ENCODE measurements around the gene LIG1.
A peak's percentile ranks its signal among the peaks of the same experiment; 100 is the strongest.

The LIG1 gene

GRCh38 chr19:48133094-48133493, 37.0 kb downstream of the LIG1 start:
- no peak overlapping the region for H3K4me3 ChIP-seq (ENCODE audit: low read depth in 1 of 5, low read length in 5 of 5)
- H3K9ac ChIP-seq (ENCODE audit: low read length in 5 of 5): no peak overlapping the region
- peaks cover 0 to 27% (median 12%) of the 10 kb centered on the region in 5 donors for H3K36me3 ChIP-seq (ENCODE audit: control insufficient read depth in 5 of 5, insufficient read depth in 5 of 5, low read length in 5 of 5)
- no peak overlapping the region for H3K27ac ChIP-seq (ENCODE audit: low read depth, low read length)
- H3K4me1 ChIP-seq (ENCODE audit: control insufficient read depth in 5 of 5, insufficient read depth in 5 of 5, low read length in 5 of 5): no peaks in the 10 kb centered on the region
- H3K27me3 ChIP-seq (ENCODE audit: control insufficient read depth in 5 of 5, insufficient read depth in 4 of 5, low read length in 5 of 5): no peaks in the 10 kb centered on the region
- no peaks in the 10 kb centered on the region for H3K9me3 ChIP-seq (ENCODE audit: control insufficient read depth in 5 of 5, low read length in 5 of 5)

- Histone ChIP-seq H3K9me3 (ENCODE audit: control insufficient read depth in 5 of 5, low read length in 5 of 5) (peaks cover 0 to 3% (median 0%) of the 10 kb centered on the region in 5 donors), H3K27me3 (ENCODE audit: control insufficient read depth in 5 of 5, insufficient read depth in 4 of 5, low read length in 5 of 5) (no peaks in the 10 kb centered on the region), H3K4me3 (ENCODE audit: low read depth in 1 of 5, low read length in 5 of 5) (no peak overlapping the region), H3K36me3 (ENCODE audit: control insufficient read depth in 5 of 5, insufficient read depth in 5 of 5, low read length in 5 of 5) (peaks cover 0 to 34% (median 20%) of the 10 kb centered on the region in 5 donors), H3K4me1 (ENCODE audit: control insufficient read depth in 5 of 5, insufficient read depth in 5 of 5, low read length in 5 of 5) (peaks cover 0 to 17% (median 0%) of the 10 kb centered on the region in 5 donors), H3K27ac (ENCODE audit: low read depth, low read length) (no peak overlapping the region), H3K9ac (ENCODE audit: low read length in 5 of 5) (no peak overlapping the region)
These were observed 42.6 kb downstream of the LIG1 start for GRCh38 chr19:48127561-48127960.

GRCh38 chr19:48123907-48124651, 46.1 kb downstream of the LIG1 start:
- peak overlapping the region in 1 of 5 donors; percentile 7 for H3K9ac ChIP-seq (ENCODE audit: low read length in 5 of 5)
- peak overlapping the region; percentile 10 for H3K27ac ChIP-seq (ENCODE audit: low read depth, low read length)
- peaks cover 0 to 3% (median 0%) of the 10 kb centered on the region in 5 donors for H3K9me3 ChIP-seq (ENCODE audit: control insufficient read depth in 5 of 5, low read length in 5 of 5)
- peaks cover 0 to 32% (median 3%) of the 10 kb centered on the region in 5 donors for H3K4me1 ChIP-seq (ENCODE audit: control insufficient read depth in 5 of 5, insufficient read depth in 5 of 5, low read length in 5 of 5)
- no peaks in the 10 kb centered on the region for H3K27me3 ChIP-seq (ENCODE audit: control insufficient read depth in 5 of 5, insufficient read depth in 4 of 5, low read length in 5 of 5)
- H3K36me3 ChIP-seq (ENCODE audit: control insufficient read depth in 5 of 5, insufficient read depth in 5 of 5, low read length in 5 of 5): peaks cover 0 to 22% (median 12%) of the 10 kb centered on the region in 5 donors
- H3K4me3 ChIP-seq (ENCODE audit: low read depth in 1 of 5, low read length in 5 of 5): no peak overlapping the region

GRCh38 chr19:48122421-48122820, 47.7 kb downstream of the LIG1 start:
- H3K9me3 ChIP-seq (ENCODE audit: control insufficient read depth in 5 of 5, low read length in 5 of 5): no peaks in the 10 kb centered on the region
- H3K27ac ChIP-seq (ENCODE audit: low read depth, low read length): no peak overlapping the region
- no peak overlapping the region for H3K4me3 ChIP-seq (ENCODE audit: low read depth in 1 of 5, low read length in 5 of 5)
- peaks cover 0 to 35% (median 3%) of the 10 kb centered on the region in 5 donors for H3K4me1 ChIP-seq (ENCODE audit: control insufficient read depth in 5 of 5, insufficient read depth in 5 of 5, low read length in 5 of 5)
- H3K9ac ChIP-seq (ENCODE audit: low read length in 5 of 5): no peak overlapping the region
- no peaks in the 10 kb centered on the region for H3K27me3 ChIP-seq (ENCODE audit: control insufficient read depth in 5 of 5, insufficient read depth in 4 of 5, low read length in 5 of 5)
- peaks cover 0 to 19% (median 7%) of the 10 kb centered on the region in 5 donors for H3K36me3 ChIP-seq (ENCODE audit: control insufficient read depth in 5 of 5, insufficient read depth in 5 of 5, low read length in 5 of 5)

GRCh38 chr19:48121909-48122371, 48.2 kb downstream of the LIG1 start:
- H3K36me3 ChIP-seq (ENCODE audit: control insufficient read depth in 5 of 5, insufficient read depth in 5 of 5, low read length in 5 of 5): peaks cover 0 to 15% (median 6%) of the 10 kb centered on the region in 5 donors
- H3K27me3 ChIP-seq (ENCODE audit: control insufficient read depth in 5 of 5, insufficient read depth in 4 of 5, low read length in 5 of 5): no peaks in the 10 kb centered on the region
- H3K4me3 ChIP-seq (ENCODE audit: low read depth in 1 of 5, low read length in 5 of 5): peak overlapping the region in 1 of 5 donors; percentile 4
- peak overlapping the region in 1 of 5 donors; percentile 35 for H3K9ac ChIP-seq (ENCODE audit: low read length in 5 of 5)
- no peak overlapping the region for H3K27ac ChIP-seq (ENCODE audit: low read depth, low read length)
- peaks cover 0 to 36% (median 3%) of the 10 kb centered on the region in 5 donors for H3K4me1 ChIP-seq (ENCODE audit: control insufficient read depth in 5 of 5, insufficient read depth in 5 of 5, low read length in 5 of 5)
- H3K9me3 ChIP-seq (ENCODE audit: control insufficient read depth in 5 of 5, low read length in 5 of 5): no peaks in the 10 kb centered on the region

DNA sequence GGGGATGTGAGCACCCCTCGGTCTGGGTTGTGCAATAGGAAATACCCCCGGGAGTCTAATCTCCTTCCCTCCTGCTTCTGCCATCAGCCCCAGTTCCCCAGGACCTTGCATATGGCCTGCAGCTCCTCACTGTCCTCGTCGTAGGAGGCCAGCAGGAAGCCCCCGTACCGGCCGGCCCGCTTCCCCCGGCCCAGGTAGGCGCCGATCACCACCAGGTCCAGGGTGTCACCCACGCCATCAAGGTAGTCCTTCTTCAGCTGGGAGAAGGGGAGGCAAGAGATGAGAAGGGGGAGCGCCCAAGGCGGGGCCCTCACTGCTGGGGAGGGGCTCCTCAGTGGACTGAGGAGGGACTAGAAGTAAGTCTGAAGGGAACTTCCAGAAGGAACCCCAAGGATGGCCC, 49.1 kb downstream of the LIG1 start:
- no peaks in the 10 kb centered on the region for H3K27me3 ChIP-seq (ENCODE audit: control insufficient read depth in 5 of 5, insufficient read depth in 4 of 5, low read length in 5 of 5)
- no peak overlapping the region for H3K9ac ChIP-seq (ENCODE audit: low read length in 5 of 5)
- no peak overlapping the region for H3K4me3 ChIP-seq (ENCODE audit: low read depth in 1 of 5, low read length in 5 of 5)
- H3K4me1 ChIP-seq (ENCODE audit: control insufficient read depth in 5 of 5, insufficient read depth in 5 of 5, low read length in 5 of 5): peaks cover 0 to 36% (median 3%) of the 10 kb centered on the region in 5 donors
- peaks cover 0 to 13% (median 5%) of the 10 kb centered on the region in 5 donors for H3K36me3 ChIP-seq (ENCODE audit: control insufficient read depth in 5 of 5, insufficient read depth in 5 of 5, low read length in 5 of 5)
- H3K27ac ChIP-seq (ENCODE audit: low read depth, low read length): no peak overlapping the region
- no peaks in the 10 kb centered on the region for H3K9me3 ChIP-seq (ENCODE audit: control insufficient read depth in 5 of 5, low read length in 5 of 5)

DNA sequence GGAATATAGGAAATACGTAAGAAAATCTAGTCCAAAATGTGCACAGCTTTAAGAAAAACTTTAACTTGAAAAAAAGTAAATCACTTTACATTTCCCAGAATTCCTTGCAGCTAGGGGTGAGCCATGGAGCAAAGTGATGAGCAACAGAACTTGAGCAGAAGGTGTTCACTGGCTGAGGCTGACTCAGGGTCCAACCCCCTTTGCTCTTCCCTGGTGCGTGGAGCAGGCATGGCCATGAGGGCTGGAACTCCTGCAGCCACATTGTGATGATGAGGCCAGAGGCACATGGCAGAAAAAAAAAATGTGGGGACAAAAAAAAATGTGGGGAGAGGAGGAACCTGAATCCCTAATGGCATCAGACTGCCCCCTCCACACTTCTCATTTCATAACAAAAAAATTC, 49.6 kb downstream of the LIG1 start:
- no peaks in the 10 kb centered on the region for H3K27me3 ChIP-seq (ENCODE audit: control insufficient read depth in 5 of 5, insufficient read depth in 4 of 5, low read length in 5 of 5)
- peaks cover 0 to 17% (median 5%) of the 10 kb centered on the region in 5 donors for H3K36me3 ChIP-seq (ENCODE audit: control insufficient read depth in 5 of 5, insufficient read depth in 5 of 5, low read length in 5 of 5)
- peaks cover 0 to 36% (median 3%) of the 10 kb centered on the region in 5 donors for H3K4me1 ChIP-seq (ENCODE audit: control insufficient read depth in 5 of 5, insufficient read depth in 5 of 5, low read length in 5 of 5)
- H3K9ac ChIP-seq (ENCODE audit: low read length in 5 of 5): no peak overlapping the region
- H3K9me3 ChIP-seq (ENCODE audit: control insufficient read depth in 5 of 5, low read length in 5 of 5): no peaks in the 10 kb centered on the region
- no peak overlapping the region for H3K27ac ChIP-seq (ENCODE audit: low read depth, low read length)
- no peak overlapping the region for H3K4me3 ChIP-seq (ENCODE audit: low read depth in 1 of 5, low read length in 5 of 5)

- no peak overlapping the region for H3K9ac ChIP-seq (ENCODE audit: low read length in 5 of 5)
- H3K27ac ChIP-seq (ENCODE audit: low read depth, low read length): no peak overlapping the region
- no peak overlapping the region for H3K4me3 ChIP-seq (ENCODE audit: low read depth in 1 of 5, low read length in 5 of 5)
- no peaks in the 10 kb centered on the region for H3K9me3 ChIP-seq (ENCODE audit: control insufficient read depth in 5 of 5, low read length in 5 of 5)
- peaks cover 0 to 24% (median 3%) of the 10 kb centered on the region in 5 donors for H3K4me1 ChIP-seq (ENCODE audit: control insufficient read depth in 5 of 5, insufficient read depth in 5 of 5, low read length in 5 of 5)
- no peaks in the 10 kb centered on the region for H3K27me3 ChIP-seq (ENCODE audit: control insufficient read depth in 5 of 5, insufficient read depth in 4 of 5, low read length in 5 of 5)
- peaks cover 0 to 18% (median 4%) of the 10 kb centered on the region in 5 donors for H3K36me3 ChIP-seq (ENCODE audit: control insufficient read depth in 5 of 5, insufficient read depth in 5 of 5, low read length in 5 of 5)
These were observed 52.0 kb downstream of the LIG1 start for GRCh38 chr19:48118131-48118517.

DNA sequence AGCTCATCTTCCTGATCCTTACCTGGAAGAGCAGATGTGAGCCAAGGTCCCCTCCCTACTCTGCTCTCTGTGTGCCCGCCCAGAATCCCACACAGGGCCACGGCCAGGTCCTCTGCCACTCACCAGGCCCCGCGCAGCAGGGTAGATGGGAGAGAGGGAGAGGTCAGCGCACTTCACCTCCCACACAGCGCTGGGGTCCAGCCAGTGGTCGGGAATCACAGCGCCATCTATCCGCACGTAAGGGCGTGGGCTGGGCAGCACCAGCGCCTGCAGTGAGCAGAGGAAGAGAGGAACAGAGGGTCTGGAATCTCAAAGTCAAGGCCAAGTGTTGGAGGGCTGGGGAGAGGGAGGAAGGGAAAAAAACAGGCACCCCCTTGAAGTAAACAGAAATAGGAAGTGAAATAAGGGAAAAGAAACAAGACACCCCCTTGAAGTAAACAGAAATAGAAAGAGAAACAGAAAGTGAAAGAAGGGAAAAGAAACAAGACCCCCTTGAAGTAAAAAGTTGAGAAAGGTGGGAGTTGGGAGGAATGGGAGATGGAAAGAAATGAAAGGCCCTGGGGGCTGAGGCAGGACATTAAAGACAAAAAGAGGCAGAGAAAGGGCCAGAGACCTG, 52.5 kb downstream of the LIG1 start:
- Histone ChIP-seq H3K9me3 (ENCODE audit: control insufficient read depth in 5 of 5, low read length in 5 of 5) (no peaks in the 10 kb centered on the region), H3K27ac (ENCODE audit: low read depth, low read length) (no peak overlapping the region), H3K27me3 (ENCODE audit: control insufficient read depth in 5 of 5, insufficient read depth in 4 of 5, low read length in 5 of 5) (no peaks in the 10 kb centered on the region), H3K9ac (ENCODE audit: low read length in 5 of 5) (no peak overlapping the region), H3K4me1 (ENCODE audit: control insufficient read depth in 5 of 5, insufficient read depth in 5 of 5, low read length in 5 of 5) (peaks cover 0 to 19% (median 3%) of the 10 kb centered on the region in 5 donors), H3K36me3 (ENCODE audit: control insufficient read depth in 5 of 5, insufficient read depth in 5 of 5, low read length in 5 of 5) (peaks cover 0 to 14% (median 0%) of the 10 kb centered on the region in 5 donors), H3K4me3 (ENCODE audit: low read depth in 1 of 5, low read length in 5 of 5) (no peak overlapping the region)
